GM19023 (cell line): ENCODE data around the gene TTLL6.
"Not testable (repeated sequence)": the region's sequence is repeated elsewhere in the genome, so short reads cannot be mapped to it uniquely, and the experiment has no call there.

ENCODE experiments used
- ATAC-seq: cut with Tn5 transposase; IDR thresholded peaks from one replicate; pipeline ENCODE4 v1.9.1; 2021; ENCODE audit warnings: mild to moderate bottlenecking, moderate library complexity; ENCODE audit not compliant: unreplicated experiment

TTLL6 gene

DNA sequence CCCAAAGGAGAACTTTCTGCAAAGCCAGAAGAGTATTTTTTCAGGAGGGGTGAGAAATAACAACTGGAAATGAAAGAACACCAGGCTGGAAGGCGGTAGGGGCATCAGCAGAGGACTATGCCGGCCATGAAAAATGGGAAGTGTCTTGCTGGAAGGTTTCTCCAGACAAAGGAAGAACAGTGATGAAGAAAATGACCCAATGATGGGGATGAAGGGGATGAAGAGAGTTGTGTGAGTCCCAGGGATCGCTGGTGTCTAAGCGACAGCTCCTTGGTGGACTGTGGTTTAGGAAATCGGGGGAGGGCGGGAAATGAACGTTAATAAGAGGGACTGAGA lies 623 bp downstream of the TTLL6 start:
- ATAC-seq, result no peak

DNA sequence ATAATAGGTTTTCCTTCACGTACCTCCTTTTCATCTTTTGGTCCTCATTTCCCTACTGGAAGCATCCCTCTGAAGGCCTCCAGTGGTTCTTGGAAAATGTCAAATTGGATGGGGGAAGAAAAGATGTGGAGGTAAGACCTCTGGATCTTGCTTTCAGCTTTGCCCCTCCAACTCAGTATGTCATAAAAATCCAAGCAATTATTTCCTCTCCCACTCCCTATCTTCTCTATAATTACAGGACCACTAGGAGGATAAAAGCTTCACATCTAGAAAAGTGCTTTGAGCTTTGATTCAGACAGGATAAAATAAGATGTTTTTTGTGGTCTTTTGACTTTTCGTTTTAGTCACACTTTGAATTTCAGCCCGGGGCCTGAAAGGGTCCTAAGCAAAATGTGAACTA lies 1.7 kb downstream of the TTLL6 start:
- no peak for ATAC-seq

DNA sequence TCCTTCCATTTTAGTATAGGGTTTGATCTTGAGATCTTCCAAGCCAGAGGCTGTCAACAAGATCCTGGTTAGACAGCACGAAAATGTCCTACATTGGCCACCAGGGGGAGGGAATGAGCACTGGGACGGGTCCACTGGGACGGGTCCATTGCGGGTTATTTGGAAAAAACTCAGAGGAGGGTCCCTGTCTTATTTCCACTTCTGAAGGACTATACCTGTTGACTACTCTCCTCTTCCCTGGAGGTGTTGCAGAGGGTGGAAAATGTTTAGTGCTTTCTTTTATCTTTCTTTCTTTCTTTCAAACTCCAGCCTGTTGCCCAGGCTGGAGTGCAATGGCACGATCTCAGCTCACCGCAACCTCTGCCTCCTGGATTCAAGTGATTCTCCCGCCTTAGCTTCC lies 2.5 kb downstream of the TTLL6 start:
- no peak for ATAC-seq

DNA sequence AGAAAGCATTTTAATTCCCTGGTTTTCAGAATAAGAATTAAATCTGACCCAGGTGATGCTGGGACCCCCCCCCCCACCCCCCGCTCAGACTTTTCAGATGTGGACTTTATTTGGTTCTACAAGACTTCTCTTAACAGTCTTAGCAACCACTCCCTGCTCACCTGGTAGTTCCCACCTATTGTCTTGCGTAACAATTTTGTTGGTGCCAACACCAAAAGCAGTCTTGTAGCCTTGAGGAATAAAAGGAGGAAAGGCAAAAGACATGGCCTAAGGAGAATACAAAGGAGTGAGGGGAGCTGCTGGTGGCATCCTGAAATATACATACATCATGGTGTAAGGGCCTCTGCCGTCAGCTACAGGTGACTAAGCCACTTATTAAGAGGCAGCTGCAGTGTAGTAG lies 5.0 kb downstream of the TTLL6 start:
- no peak for ATAC-seq

DNA sequence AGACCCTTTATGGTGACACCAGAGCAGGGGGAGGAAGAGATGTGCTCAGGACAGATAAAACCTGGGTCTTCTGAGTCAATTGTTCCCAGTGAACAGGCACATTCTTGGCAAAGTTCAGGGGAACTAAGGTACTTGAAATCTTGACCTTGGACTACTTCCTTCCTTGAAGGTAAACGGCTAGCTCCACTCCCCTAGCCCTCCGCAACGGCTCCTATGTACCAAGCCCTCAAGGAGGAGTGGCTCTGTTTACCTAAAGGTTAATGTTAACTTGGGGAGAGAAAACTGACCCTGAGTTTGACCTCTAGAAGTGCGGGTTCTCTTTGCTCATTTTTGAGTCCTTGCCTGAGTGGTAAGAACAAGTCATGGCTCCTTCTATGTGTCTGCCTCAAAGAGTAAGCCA lies 7.8 kb downstream of the TTLL6 start:
- ATAC-seq, result no peak

DNA sequence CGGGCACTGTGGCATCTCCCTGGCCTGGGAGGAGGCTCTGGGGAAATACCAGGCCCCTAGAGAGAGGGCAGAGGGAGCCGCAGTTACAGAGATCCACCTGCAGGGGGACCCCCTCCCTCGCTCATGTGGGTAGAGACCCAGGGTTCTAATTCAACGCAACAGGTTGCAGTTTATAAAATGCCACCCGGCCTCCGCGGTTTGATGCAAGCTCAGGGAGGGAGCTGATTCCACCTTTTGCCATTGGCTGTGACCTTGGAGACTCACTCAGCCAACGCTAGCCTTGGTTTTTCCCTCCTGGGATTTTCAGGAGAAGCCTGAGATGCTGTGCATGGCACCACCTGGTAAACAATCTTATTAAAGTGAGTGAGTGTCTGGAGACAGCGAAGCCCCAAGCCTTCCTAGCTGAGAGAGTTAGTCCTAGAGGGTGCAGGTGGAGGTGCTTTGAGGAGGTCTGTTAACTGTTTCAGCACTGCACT lies 12.1 kb downstream of the TTLL6 start:
- no peak for ATAC-seq

DNA sequence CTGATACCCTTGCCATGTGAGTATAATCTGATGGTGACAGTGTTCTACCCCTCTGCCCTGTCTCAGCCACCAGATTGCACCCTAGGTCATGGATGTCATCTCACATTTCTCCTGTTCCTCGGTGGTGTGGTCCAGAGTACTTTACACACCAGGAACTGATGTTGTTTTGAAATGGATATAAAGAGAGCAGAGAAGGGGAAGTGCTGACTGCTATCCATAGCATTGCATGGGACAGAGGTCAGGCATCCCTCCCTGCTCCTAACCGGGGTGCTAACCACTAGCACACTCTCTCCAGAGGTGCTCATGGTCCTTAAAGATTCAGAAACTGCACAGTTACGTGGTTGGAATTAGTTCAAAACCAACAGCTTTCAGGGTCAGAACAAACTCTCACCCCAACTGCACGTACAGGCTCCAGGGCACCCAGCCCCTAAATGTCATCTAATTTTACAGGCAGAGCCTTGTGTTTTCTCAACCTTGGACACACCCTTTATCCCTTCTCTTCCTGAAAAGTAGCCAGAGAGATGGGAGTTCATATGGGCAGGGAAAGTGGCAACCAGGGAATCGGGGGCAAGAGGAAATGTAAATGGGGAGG lies 16.3 kb downstream of the TTLL6 start:
- ATAC-seq, result no peak

DNA sequence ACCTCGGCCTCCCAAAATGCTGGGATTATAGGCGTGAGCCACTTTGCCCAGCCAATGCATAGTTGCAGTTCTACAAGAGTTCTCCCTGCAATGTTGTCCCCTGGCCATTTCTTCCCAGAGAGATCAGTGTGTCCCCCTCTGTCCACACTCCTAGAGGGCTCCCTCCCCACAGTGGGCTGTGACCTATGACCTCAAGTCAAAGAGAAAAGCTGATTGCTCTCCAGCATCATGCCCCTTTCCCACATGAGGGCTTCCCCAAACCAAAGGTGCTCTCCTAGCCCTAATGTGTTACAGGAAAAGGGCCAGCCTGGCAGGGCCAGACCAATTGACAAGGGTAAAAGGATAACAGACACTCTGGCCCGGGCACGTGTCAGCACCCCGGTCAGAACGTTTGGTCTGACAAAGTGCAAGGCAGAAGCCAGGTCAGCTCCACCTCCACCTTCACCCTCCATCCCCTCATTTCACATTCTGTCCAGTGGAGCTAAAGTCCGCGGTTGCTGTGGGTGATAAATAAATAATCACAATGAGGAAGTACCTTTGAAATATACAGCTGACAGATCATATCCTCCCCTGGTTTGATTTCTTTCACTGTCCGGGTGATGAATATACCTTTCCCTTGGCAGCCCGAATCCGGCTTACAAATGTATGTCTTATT lies 17.8 kb downstream of the TTLL6 start:
- ATAC-seq, result no peak

DNA sequence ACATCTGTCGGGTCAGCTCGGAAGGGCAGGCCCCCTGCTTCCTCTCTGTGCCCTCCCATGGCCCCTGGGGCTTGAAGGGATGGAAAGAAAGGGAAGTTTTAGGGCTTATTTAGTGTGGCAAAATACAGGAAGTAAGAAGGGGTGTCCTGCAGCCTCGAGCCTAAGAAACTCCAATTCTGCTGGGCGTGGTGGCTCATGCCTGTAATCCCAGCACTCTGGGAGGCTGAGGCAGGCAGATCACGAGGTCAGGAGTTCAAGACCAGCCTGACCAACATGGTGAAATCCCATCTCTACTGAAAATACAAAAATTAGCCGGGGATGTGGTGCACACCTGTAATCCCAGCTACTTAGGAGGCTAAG lies 20.9 kb downstream of the TTLL6 start:
- not testable (repeated sequence) for ATAC-seq

DNA sequence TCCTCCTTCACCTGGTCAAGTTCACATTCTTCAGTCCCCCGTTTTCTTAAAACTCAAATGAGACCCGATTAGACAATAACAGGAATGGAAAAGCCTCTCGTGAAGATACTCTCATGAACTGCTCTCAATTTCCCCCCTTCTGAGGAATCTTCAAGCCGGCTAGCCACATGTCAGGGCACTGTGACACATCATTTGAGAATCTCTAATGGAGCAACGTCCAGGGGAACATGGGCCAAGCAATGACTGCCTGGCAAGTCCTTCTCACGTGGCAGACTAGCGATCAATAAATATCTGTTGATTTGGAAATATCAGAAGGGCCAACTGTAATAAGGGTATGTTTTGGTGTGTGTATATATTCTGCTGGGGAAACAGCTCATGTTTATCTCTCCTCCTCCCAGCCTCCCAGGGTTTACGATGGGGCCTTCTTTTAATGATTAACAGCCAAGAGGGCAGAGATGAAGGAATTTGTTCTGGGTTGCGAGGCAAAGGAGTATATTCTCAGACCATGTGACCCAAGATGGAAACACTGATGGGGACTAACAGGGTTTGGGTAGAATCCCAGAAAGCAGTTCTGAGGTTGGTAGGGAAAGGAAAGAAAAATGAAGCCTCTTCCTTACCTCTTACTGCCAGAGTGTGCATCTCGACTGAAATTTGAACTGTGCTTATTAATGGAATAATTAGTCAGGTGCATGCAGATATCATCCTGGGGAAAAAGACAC lies 21.4 kb downstream of the TTLL6 start:
- ATAC-seq, result no peak

DNA sequence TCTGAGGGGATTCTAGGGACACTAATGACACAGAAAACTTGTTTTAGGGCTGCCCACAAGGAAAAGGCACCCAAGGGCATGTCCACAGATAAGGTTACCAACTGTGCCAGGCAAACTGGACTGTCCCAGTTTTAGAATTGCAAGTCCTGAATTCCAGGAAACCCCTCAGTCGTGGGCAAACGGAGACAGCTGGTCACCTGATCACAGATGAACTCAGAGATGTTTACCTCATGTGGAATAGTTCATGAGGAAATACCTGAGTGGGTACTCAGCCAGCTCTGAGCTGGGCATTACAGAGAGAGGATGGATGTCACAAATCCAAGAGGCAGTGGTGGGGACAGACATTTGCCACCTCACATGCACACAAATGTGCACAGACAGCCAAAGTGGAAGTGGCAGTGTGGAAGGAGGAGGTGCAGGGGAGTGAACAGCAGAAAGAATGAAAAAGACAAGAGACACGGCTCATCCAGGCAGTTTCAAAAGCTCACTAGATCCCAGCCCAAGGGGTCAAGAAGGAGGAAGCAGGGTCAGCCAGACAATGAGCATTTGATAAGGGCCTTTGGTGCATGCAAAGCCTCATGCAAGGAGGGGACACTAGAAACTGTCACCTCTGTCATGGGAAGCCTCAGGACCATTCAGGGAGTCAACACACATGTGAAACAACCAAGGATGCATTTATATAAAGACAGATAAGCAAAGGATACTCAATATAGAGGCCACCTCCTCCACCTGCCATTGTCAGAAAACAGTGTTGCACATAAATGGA lies 24.8 kb downstream of the TTLL6 start:
- no peak for ATAC-seq

DNA sequence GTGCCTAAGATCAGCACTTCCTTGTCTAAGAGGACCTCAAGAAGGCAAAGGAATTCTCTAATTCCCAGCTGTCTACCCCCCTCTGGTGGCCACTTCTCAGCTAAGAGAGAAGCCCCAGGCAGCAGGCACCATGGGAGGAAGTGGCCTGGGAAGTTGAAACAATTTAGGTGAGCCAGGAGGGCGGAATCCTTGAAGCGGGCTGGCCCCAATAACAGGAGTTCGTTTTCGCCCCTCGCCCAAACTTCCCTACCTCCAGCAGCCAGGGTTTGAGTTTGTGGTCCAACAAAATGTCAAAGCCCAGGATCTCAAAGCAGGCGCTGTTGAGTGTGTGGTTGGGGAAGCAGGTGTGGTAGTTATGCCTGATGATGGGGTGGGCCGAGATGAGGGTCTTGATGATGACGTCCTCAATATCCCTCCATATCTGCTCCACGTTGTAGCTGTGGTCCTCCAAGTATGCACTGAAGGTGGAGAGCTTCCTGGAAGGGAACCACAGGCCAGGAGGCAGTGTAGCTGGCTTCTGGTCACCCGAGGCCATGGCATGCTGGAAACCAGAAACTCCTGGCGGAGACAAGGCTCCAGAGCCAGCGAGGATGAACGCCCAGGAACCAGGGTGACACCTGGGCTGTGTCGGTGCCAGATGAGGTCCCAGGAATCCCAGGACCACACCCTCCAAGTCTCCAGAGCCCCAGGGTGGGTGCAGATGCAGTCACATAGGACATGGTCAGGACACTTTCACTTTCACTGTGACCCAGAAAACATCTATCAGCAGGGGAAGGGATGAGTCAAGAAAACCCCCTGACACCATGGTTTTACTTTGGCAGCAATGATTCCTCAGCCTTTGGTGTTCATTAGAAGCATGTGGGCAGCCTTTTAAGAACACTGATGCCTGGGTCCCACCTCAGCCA lies 25.6 kb downstream of the TTLL6 start:
- ATAC-seq, result no peak

DNA sequence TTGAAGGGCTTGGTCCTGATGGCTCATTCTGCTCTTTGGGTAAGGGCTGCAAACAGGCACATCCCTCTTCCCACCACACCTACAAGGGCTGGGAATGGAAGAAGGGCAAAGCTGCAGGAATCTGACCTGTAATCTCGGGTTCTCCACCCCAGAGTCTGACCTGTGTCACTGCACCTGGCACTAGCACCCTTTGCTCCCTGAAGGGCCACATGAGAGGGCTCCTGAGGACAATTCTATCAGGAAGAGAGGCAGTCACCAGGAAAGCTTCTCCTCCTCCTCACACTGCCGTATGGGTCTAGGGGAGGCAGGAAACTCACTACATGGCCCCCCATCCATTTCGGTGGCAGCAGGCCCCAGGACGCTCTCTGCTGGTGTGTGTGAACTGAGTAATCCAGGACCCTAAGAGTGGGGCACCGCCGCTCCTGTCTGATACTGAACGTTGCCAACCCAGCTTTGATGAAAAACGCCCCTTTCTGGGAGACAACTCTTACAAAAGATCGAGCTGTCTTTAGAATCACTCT lies 26.4 kb downstream of the TTLL6 start:
- no peak for ATAC-seq

DNA sequence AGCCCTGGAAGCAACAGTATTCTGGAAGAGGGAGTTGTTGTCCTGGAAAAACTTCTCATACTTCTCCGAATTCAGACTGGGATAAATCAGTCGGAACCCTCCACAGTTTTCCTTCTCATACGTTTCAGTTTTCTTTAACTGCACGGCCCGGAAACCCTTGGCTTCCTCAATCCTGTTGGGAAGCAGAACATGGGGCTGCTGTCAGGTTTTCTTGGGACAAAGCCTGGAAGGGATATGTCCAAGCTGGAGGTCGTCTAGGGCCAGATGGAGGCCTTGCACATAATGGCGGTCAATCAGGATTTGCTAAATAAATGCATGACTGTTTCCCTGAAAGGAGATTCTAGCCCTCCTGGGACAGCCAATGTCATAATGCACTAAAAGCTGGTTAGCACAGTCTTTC lies 29.2 kb downstream of the TTLL6 start:
- ATAC-seq, result no peak

DNA sequence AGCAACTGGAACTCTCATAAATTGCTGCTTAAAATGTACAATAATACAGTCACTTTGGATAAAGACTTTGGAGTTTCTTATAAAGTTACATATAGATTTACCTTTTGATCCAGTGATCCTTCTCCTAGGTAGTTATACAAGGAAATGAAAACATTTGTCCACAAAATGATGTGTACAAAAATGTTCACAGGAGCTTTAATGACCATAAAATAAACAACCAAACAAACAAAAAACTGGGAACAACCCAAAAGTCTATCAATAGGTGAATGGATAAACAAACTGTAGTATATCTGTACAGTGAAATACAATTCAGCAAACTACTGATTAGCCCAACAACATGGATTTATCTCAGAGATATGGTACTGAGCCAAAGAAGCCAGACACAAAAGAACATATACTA lies 37.6 kb downstream of the TTLL6 start:
- ATAC-seq, result no peak

DNA sequence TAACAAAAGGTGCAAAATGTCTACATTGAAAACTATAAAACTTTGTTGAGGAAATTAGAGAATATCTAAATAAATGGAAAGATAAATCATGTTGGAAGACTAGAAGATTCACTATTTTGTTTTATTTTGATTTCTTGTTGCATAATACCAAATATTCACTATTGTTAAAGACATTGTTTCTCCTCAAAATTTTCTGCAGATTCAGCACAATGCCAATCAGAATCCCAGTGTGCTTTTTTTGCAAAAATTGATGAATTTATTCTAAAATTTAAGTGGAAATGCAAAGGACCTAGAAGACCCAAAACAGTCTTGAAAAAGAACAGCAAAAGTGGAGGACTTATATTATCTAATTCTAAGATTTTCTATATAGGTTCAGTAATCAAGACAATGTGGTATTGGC lies 40.4 kb downstream of the TTLL6 start:
- ATAC-seq, result no peak

DNA sequence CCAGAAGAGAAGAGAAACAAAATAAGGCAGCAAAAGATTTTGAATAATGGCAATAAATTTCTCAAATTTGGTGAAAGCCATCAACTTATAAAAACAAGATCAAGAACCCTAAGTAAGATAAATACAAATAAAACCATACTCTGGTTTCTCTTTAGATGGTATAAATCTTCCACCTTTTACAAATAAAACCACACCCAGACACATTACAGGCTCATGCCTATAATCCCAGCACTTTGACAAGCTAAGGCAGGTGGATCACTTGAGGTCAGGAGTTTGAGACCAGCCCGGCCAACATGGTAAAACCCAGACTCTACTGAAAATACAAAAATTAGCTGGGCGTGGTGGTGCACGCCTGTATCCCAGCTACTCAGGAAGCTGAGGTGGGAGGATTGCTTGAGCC lies 43.8 kb downstream of the TTLL6 start:
- no peak for ATAC-seq

DNA sequence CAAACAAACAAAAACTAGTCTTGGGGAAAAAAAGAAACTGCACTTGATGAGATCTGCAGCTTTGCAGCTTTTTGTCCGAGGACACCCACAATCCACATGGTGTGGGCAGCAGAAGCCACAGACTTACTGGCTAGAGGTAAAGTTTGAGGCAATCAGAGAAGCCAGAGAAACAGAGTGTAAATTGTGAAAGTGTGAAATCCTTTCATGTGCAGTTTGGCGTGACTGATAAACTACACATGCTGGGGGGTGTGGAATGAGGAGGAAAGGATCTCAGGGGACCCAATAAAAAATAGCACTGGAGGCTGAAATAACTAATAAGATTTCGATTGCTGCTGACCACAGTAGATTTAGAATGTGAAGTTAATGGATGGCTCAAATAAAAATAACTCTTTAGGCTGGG lies 46.1 kb downstream of the TTLL6 start:
- no peak for ATAC-seq

DNA sequence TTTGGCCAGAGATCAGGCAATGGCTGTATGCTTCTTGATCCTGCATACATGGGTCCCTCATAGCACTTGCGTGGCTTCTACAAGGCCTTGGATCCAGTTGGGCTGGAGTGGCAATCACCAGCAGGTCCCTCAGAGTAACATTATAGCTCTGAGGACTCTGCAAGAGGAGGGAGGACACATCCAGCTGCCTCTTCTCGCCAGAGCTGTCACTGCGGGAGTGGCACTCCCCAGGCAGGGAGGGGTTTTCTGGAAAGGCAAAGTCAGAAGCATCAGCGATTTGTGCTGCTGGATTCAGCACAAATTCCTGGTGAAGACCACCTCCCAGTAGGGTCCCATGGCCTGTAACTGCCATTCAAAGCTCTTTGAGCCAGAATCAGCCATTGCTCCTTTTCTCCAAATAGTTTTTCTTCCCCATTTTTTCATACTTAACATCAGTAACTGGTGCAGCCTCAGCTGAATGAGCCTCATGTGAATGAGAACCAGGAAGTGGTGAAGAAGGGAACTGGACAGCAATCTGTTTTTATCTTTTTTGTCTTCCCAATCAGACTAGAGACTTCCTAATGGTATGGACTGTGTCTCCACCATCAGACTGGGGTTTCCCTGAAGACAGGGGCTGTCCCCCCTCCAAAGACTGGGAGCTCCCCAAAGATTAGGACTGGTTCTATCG lies 47.9 kb downstream of the TTLL6 start:
- ATAC-seq, result no peak

DNA sequence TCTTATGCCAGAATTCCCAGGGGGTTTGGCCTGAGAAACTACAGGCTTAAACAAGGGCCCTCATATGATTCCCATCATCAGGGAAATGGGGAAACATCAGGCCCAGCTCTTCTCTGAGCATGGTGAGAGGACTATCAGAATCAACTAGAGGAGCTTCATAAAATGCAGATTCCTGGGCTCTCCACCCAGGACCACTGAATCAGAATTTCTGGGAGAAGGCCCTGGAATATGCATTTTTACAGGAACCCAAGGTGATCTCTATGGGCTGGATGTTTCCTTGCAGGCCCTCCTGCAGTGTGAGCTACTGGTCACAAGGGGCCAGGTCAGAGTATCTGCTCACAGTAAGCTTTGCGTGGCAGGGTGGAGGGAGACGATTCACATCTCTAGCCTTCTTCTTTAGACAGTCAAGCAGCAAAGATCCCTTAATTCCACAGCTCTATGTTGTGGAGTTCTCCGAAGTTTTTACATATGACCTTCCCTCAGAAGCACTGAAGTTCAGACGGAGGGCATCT lies 49.7 kb downstream of the TTLL6 start:
- ATAC-seq, result no peak
